BJ (cell line): ENCODE data around the gene FTHL17. TPM values are rescaled to one million over a fixed set of nuclear protein-coding genes. Genes with fewer than 3 reads are reported as not detected.

Experiments
- CTCF ChIA-PET: fragments of 350-600 bp; formaldehyde crosslinking; extraction: SDS; loops from one replicate; lab custom pipeline; 2021; ENCODE audit warnings: antibody characterized with exemption, inconsistent platforms; lab: Yijun Ruan, JAX
- POLR2A ChIA-PET: fragments of 300-600 bp; sonication (Branson Sonifier 250); formaldehyde crosslinking; extraction: SDS; loops from one replicate; lab custom pipeline; 2021; ENCODE audit warnings: antibody characterized with exemption; lab: Charles Lee
- DNase-seq: peaks from one replicate; pipeline ENCODE4 v3.0.0-alpha.2; 2011; ENCODE audit warnings: low read depth
- H3K27me3 ChIP-seq: 2 replicates; pipeline ENCODE4 v1.6.0; 2011; ENCODE audit warnings: low read length; ENCODE audit not compliant: control insufficient read depth, insufficient read depth
- H3K36me3 ChIP-seq: 2 replicates; pipeline ENCODE4 v1.5.1; 2011; ENCODE audit warnings: low read length; ENCODE audit not compliant: control insufficient read depth, insufficient read depth
- H3K4me3 ChIP-seq: 2 replicates; pipeline ENCODE4 v1.5.1; 2011; ENCODE audit warnings: low read depth, mild to moderate bottlenecking, control low read depth, low read length
- CTCF ChIP-seq: IDR thresholded peaks from 2 replicates; pipeline ENCODE4 v1.5.1; 2011; ENCODE audit warnings: low read depth, mild to moderate bottlenecking, control low read depth, inconsistent platforms, low read length, moderate library complexity; ENCODE audit not compliant: insufficient read depth
- polyA plus RNA-seq: library from polyadenylated mRNA; depleted of rRNA; stranded (reverse); fragments of >200 nt; gene quantifications from 2 replicates; pipeline ENCODE4 v1.2.3, GENCODE V29; 2011; rRNA removed

FTHL17 gene
- polyA plus RNA-seq, 1 experiment, result not detected

- H3K27me3 ChIP-seq, result no peaks in the 10 kb centered on the region; the same call in 1 of the 2 replicates
- POLR2A ChIA-PET, result no interaction called here
- CTCF ChIA-PET, result no interaction called here
- DNase-seq, result no peak
- no peak for TF ChIP-seq CTCF
- H3K36me3 ChIP-seq, result no peaks in the 10 kb centered on the region
- no peak overlapping the region for H3K4me3 ChIP-seq
Measured at GRCh38 chrX:31027351-31027750, 44.5 kb downstream of the FTHL17 start.

DNA sequence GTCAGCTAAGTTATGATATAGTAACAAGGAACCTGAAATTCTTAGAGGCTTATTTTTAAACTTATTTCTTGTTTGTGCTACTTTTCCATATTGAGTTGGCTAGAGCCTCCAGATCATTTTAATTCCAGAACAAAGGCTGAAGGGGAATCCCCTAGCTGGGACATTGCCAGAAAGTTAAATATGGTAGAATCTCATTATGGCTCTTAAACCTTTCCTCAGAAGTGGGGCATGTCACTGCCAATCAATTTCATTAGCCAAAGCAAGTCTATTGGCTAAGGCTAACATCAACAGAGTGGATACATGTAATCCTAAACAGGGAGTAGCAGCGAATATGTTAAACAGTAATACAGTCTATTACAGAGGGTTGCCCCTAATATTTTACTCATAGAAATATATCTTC lies 47.0 kb downstream of the FTHL17 start:
- Histone ChIP-seq H3K36me3 (no peaks in the 10 kb centered on the region), H3K27me3 (no peaks in the 10 kb centered on the region; the same call in 1 of the 2 replicates), H3K4me3 (no peak overlapping the region)
- ChIA-PET POLR2A (no interaction called here), CTCF (interaction anchor here (1.5 kb wide), 1 partner anchor 13 kb away, joined by 7 read pairs; no protein-coding TSS in a partner anchor)
- no peak for DNase-seq
- no peak for TF ChIP-seq CTCF

GRCh38 chrX:31021537-31021936 lies 50.3 kb downstream of the FTHL17 start:
- TF ChIP-seq CTCF, result no peak
- Histone ChIP-seq H3K4me3 (no peak overlapping the region), H3K27me3 (no peaks in the 10 kb centered on the region), H3K36me3 (no peaks in the 10 kb centered on the region)
- CTCF ChIA-PET, result no interaction called here
- POLR2A ChIA-PET, result no interaction called here
- no peak for DNase-seq

Other genes starting within 250 kb of the FTHL17 start
- 8.6 and 13.5 TPM in 2 replicates for gene TAB3, start 182.8 kb downstream of the FTHL17 start, polyA plus RNA-seq